Loucy (cell line): Measurements from ENCODE around the gene RBM20.

ENCODE experiments used
- CTCF ChIP-seq: fragments of 200-600 bp; sonication (generic); conservative IDR thresholded peaks from 2 replicates; pipeline ENCODE4 v1.5.1; 2014; ENCODE audit warnings: mild to moderate bottlenecking, antibody characterized with exemption, low read length
- EZH2phosphoT487 ChIP-seq: fragments of 200-600 bp; IDR thresholded peaks from 2 replicates; pipeline ENCODE4 v1.6.1; 2018; ENCODE audit warnings: antibody characterized with exemption, mild to moderate bottlenecking, moderate library complexity, borderline replicate concordance

- no peak for TF ChIP-seq CTCF
- TF ChIP-seq EZH2phosphoT487, result no peak
Measured at GRCh38 chr10:110755781-110756180, 111.6 kb downstream of the RBM20 start.
